WERI-Rb-1 (cell line): ENCODE results near the gene ETHE1.

Source experiments
- DNase-seq: peaks from one replicate; pipeline ENCODE4 v3.0.0-alpha.2; 2020
- H3K27ac ChIP-seq: fragments of 250-450 bp; sonication (Bioruptor Pico); 2 replicates; pipeline ENCODE4 v1.5.1; 2020; ENCODE audit warnings: mild to moderate bottlenecking, moderate library complexity
- H3K27me3 ChIP-seq: fragments of 250-450 bp; sonication (Bioruptor Pico); 2 replicates; pipeline ENCODE4 v1.5.1; 2021; ENCODE audit warnings: mild to moderate bottlenecking, low read depth, moderate library complexity; ENCODE audit not compliant: insufficient read depth, severe bottlenecking
- H3K36me3 ChIP-seq: fragments of 250-450 bp; sonication (Bioruptor Pico); 2 replicates; pipeline ENCODE4 v1.5.1; 2020; ENCODE audit warnings: mild to moderate bottlenecking, moderate library complexity
- H3K4me3 ChIP-seq: 2 replicates; pipeline ENCODE4 v1.5.1; 2011; ENCODE audit warnings: low read depth, mild to moderate bottlenecking, control low read depth, low read length
- H3K9me3 ChIP-seq: fragments of 250-450 bp; sonication (Bioruptor Pico); 2 replicates; pipeline ENCODE4 v1.5.1; 2021; ENCODE audit warnings: mild to moderate bottlenecking, moderate library complexity; ENCODE audit not compliant: severe bottlenecking
- TF ChIP-seq, protein P1 (sequence below): IDR thresholded peaks from 2 replicates; pipeline ENCODE4 v1.5.1; 2011; ENCODE audit warnings: low read depth, mild to moderate bottlenecking, control low read depth, inconsistent platforms, low read length

The ETHE1 gene

DNA sequence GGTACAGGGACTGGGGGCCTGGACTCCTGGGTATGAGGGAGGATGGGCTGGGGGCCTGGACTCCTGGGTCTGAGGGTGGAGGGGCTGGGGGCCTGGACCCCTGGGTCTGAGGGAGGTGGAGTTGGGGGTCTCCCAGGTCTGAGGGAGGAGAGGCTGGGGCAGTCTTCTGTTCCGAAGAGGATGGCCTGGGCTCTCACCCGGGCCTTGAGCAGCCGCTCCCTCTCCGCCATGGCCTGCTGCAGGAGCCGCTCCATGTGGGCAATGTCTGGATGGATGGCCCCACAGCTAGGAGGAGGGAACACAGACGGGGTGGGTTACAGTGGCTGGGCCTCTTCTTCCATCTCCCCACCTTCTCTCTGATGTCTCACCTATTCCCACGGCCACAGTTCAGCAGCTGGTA, 40.6 kb downstream of the ETHE1 start:
- peaks cover 10% of the 10 kb centered on the region for H3K36me3 ChIP-seq
- H3K4me3 ChIP-seq = no peak overlapping the region
- DNase-seq = no peak
- no peak overlapping the region for H3K27ac ChIP-seq
- no peaks in the 10 kb centered on the region for H3K9me3 ChIP-seq
- no peaks in the 10 kb centered on the region for H3K27me3 ChIP-seq
- TF ChIP-seq, protein P1, sequence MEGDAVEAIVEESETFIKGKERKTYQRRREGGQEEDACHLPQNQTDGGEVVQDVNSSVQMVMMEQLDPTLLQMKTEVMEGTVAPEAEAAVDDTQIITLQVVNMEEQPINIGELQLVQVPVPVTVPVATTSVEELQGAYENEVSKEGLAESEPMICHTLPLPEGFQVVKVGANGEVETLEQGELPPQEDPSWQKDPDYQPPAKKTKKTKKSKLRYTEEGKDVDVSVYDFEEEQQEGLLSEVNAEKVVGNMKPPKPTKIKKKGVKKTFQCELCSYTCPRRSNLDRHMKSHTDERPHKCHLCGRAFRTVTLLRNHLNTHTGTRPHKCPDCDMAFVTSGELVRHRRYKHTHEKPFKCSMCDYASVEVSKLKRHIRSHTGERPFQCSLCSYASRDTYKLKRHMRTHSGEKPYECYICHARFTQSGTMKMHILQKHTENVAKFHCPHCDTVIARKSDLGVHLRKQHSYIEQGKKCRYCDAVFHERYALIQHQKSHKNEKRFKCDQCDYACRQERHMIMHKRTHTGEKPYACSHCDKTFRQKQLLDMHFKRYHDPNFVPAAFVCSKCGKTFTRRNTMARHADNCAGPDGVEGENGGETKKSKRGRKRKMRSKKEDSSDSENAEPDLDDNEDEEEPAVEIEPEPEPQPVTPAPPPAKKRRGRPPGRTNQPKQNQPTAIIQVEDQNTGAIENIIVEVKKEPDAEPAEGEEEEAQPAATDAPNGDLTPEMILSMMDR = no peak

DNA sequence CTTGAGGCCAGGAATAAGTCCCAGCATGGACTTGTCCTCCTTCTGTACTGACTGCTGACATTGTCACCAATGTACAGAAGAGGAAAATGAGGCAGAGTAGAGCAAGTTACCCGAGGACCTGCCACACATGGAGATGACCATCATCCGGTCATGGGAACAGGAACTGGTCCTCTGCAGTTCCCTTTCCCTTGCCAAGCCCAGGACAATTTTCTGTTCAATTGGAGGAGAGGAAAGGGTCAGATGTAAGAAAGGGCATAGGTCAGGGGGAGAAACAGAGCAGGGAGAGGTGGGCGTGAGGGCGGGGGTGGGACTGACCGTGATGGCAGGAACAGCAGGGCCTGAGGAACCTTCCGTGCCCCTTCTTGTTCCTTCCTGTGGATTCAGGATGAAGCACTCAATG, 41.0 kb downstream of the ETHE1 start:
- Histone ChIP-seq H3K36me3 (peaks cover 8% of the 10 kb centered on the region), H3K27me3 (no peaks in the 10 kb centered on the region), H3K9me3 (no peaks in the 10 kb centered on the region), H3K4me3 (no peak overlapping the region), H3K27ac (no peak overlapping the region)
- TF ChIP-seq, protein P1 = no peak
- DNase-seq = no peak

DNA sequence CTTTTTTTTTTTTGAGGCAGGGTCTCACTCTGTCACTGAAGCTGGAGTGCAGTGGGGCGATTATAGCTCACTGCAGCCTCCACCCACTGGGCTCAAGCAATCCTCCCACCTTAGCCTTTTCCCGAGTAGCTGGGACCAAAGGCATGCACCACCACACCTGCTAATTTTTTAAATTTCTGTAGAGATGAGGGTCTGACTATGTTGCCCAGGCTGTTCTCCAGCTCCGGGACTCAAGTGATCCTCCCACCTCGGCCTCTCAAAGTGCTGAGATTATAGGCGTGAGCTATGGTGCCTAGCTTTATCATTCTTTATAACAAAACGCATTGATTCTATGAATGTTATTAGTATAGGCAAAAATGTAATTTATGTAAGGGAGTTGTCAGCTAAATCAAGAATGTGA, 43.7 kb downstream of the ETHE1 start:
- Histone ChIP-seq H3K9me3 (no peaks in the 10 kb centered on the region), H3K36me3 (peaks cover 6% of the 10 kb centered on the region), H3K4me3 (no peak overlapping the region), H3K27ac (no peak overlapping the region), H3K27me3 (no peaks in the 10 kb centered on the region)
- DNase-seq = no peak
- TF ChIP-seq, protein P1 = no peak

DNA sequence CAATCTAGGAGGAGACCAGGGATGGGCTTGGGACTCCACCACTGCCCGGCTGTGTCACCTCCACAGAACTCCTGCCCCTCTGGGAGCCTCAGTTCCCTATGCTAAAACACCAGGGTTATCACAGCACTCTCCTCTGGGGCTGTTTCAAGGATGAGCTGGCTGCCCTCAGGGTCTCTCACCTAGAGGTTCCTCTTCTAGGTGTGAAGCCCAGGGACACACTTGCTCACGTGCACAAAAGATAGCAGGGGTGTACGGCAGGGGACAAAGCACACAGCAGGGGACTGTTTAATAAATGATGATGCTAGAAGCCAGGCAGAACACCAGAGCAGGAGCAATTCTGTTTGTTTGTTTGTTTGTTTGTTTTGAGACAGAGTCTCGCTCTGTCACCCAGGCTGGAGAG, 44.8 kb downstream of the ETHE1 start:
- TF ChIP-seq, protein P1 = no peak
- DNase-seq = no peak
- Histone ChIP-seq H3K27ac (no peak overlapping the region), H3K36me3 (peaks cover 10% of the 10 kb centered on the region), H3K4me3 (no peak overlapping the region), H3K27me3 (no peaks in the 10 kb centered on the region), H3K9me3 (no peaks in the 10 kb centered on the region)

GRCh38 chr19:43481701-43482100, 45.3 kb downstream of the ETHE1 start:
- H3K27me3 ChIP-seq = no peaks in the 10 kb centered on the region
- no peak overlapping the region for H3K4me3 ChIP-seq
- no peak overlapping the region for H3K27ac ChIP-seq
- DNase-seq = no peak
- TF ChIP-seq, protein P1 = no peak
- peaks cover 10% of the 10 kb centered on the region for H3K36me3 ChIP-seq
- no peaks in the 10 kb centered on the region for H3K9me3 ChIP-seq

GRCh38 chr19:43480574-43480973, 46.4 kb downstream of the ETHE1 start:
- no peaks in the 10 kb centered on the region for H3K9me3 ChIP-seq
- no peak overlapping the region for H3K4me3 ChIP-seq
- TF ChIP-seq, protein P1 = no peak
- no peak overlapping the region for H3K27ac ChIP-seq
- H3K27me3 ChIP-seq = no peaks in the 10 kb centered on the region
- peaks cover 10% of the 10 kb centered on the region for H3K36me3 ChIP-seq
- no peak for DNase-seq
